Prostate gland (tissue), 2 donors: ENCODE measurements around the gene RALY.

Experiments
- POLR2A ChIP-seq: fragments of 450-650 bp; IDR thresholded peaks from one replicate; pipeline ENCODE4 v1.6.1; 2016; ENCODE audit warnings: antibody characterized with exemption, mild to moderate bottlenecking
- POLR2AphosphoS5 ChIP-seq: sonication (generic); formaldehyde crosslinking; IDR thresholded peaks from one replicate; pipeline ENCODE4 v1.6.1; 2017; ENCODE audit warnings: antibody characterized with exemption
- TF ChIP-seq, protein P1 (sequence below), 4 experiments: fragments of 200-600 bp in 2 of 4; fragments of 450-650 bp in 2 of 4; sonication (generic) in 2 of 4; IDR thresholded peaks; 1 replicate in 3 of 4; 2 replicates in 1 of 4; pipeline ENCODE4 v1.5.1; 2016 to 2019; ENCODE audit warnings: antibody characterized with exemption in 4 of 4, mild to moderate bottlenecking in 2 of 4, moderate library complexity in 2 of 4

DNA sequence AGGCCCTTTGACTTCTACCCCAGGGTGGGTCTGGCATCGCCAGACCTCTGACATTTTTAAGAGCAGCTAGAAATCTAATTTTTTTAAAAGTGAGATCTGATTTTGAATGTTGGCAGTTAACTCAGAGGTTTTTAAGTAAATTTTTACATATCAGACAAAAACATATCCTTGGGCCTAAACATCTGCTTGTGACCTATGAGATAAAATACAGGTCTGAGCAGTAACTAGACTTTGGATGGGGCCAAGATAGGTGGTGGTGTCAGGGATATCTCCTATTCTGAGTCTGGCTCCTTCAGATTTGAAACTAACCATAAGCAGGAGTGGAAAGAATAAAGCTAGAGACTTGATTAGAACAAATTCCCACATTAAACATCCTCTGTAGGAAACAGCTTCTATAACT is 17.6 kb downstream of the RALY start:
- TF ChIP-seq, protein P1, sequence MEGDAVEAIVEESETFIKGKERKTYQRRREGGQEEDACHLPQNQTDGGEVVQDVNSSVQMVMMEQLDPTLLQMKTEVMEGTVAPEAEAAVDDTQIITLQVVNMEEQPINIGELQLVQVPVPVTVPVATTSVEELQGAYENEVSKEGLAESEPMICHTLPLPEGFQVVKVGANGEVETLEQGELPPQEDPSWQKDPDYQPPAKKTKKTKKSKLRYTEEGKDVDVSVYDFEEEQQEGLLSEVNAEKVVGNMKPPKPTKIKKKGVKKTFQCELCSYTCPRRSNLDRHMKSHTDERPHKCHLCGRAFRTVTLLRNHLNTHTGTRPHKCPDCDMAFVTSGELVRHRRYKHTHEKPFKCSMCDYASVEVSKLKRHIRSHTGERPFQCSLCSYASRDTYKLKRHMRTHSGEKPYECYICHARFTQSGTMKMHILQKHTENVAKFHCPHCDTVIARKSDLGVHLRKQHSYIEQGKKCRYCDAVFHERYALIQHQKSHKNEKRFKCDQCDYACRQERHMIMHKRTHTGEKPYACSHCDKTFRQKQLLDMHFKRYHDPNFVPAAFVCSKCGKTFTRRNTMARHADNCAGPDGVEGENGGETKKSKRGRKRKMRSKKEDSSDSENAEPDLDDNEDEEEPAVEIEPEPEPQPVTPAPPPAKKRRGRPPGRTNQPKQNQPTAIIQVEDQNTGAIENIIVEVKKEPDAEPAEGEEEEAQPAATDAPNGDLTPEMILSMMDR (IDR thresholded peaks at IDR 0.05), result no peak
- no peak for TF ChIP-seq POLR2AphosphoS5
- no peak for TF ChIP-seq POLR2A
